Bronchial epithelial cell (primary cell): ENCODE results near the gene SREK1IP1. TPM values are rescaled to one million over a fixed set of nuclear protein-coding genes. Genes with fewer than 3 reads are reported as not detected.
"Not testable (repeated sequence)": the region's sequence is repeated elsewhere in the genome, so short reads cannot be mapped to it uniquely, and the experiment has no call there.

Experiments used
- DNase-seq: peaks from one replicate; pipeline ENCODE4 v3.0.0-alpha.2; 2010; ENCODE audit warnings: low read depth
- FAIRE-seq: peaks from 2 replicates; lab custom pipeline; 2011; peaks lifted over from hg19 to GRCh38; lab: Jason Lieb, UNC
- H3K27me3 ChIP-seq: 2 replicates; pipeline ENCODE4 v1.5.1; 2011; ENCODE audit warnings: low read length; ENCODE audit not compliant: control insufficient read depth, insufficient read depth
- H3K36me3 ChIP-seq: 2 replicates; pipeline ENCODE4 v1.5.1; 2011; ENCODE audit warnings: low read length; ENCODE audit not compliant: control insufficient read depth, insufficient read depth
- H3K4me3 ChIP-seq: 2 replicates; pipeline ENCODE4 v1.5.1; 2011; ENCODE audit warnings: mild to moderate bottlenecking, low read depth, low read length, control low read depth
- total RNA-seq: library from RNA; depleted of rRNA; stranded (reverse); fragments of >200 nt; gene quantifications from 2 replicates; pipeline ENCODE4 v1.2.1, GENCODE V29; 2014
- TF ChIP-seq, protein P1 (sequence below): IDR thresholded peaks from 2 replicates; pipeline ENCODE4 v1.5.1; 2011; ENCODE audit warnings: mild to moderate bottlenecking, moderate library complexity, low read length, control low read depth, inconsistent platforms; ENCODE audit not compliant: insufficient read depth, severe bottlenecking

The SREK1IP1 gene
- total RNA-seq, 1 donor from 2014 or later = 21.9 TPM

DNA sequence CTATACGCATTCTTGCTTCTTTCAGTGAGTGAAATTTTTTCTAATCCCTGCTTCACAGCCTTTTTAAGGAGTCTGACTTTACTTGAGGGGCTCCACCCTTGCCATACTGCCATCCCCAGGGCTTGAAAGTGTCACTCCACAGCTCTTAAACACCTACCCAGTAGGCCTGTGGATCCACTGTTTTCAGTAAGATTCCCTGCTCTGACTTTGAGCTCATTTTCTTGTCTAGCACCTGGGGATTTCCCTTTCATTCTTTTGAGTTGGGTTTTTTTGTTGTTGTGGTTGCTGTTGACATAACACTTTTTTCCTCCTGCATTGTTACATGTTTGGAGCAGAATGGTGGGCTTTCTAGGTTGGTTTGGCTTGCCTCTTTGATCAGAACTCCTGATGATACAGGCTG, 23.6 kb downstream of the SREK1IP1 start:
- Histone ChIP-seq H3K27me3 (no peaks in the 10 kb centered on the region), H3K36me3 (peaks cover 3% of the 10 kb centered on the region), H3K4me3 (no peak overlapping the region)
- FAIRE-seq = no peak
- TF ChIP-seq, protein P1, sequence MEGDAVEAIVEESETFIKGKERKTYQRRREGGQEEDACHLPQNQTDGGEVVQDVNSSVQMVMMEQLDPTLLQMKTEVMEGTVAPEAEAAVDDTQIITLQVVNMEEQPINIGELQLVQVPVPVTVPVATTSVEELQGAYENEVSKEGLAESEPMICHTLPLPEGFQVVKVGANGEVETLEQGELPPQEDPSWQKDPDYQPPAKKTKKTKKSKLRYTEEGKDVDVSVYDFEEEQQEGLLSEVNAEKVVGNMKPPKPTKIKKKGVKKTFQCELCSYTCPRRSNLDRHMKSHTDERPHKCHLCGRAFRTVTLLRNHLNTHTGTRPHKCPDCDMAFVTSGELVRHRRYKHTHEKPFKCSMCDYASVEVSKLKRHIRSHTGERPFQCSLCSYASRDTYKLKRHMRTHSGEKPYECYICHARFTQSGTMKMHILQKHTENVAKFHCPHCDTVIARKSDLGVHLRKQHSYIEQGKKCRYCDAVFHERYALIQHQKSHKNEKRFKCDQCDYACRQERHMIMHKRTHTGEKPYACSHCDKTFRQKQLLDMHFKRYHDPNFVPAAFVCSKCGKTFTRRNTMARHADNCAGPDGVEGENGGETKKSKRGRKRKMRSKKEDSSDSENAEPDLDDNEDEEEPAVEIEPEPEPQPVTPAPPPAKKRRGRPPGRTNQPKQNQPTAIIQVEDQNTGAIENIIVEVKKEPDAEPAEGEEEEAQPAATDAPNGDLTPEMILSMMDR = no peak
- no peak for DNase-seq

DNA sequence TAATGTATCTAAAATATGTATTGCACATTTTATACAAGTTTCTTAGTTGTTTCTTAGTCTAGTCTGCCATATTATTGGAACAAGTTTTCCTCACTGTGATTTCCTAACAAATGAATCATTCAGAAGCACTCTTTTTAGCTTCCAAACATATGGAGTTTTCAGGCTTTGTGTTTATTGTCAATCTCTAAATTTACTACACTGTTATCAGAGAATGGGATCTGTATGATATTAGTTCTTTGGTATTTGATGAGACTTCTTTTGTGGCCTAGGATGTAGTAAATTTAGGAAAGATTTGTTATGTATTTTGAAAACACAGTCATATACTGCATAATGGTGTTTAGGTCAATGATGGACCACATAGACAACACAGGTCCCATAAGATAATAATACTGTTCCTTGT, 25.7 kb downstream of the SREK1IP1 start:
- no peak for FAIRE-seq
- Histone ChIP-seq H3K36me3 (peaks cover 3% of the 10 kb centered on the region), H3K27me3 (no peaks in the 10 kb centered on the region), H3K4me3 (no peak overlapping the region)
- TF ChIP-seq, protein P1 = no peak
- DNase-seq = no peak

GRCh38 chr5:64742411-64742810, 26.1 kb downstream of the SREK1IP1 start:
- no peak for DNase-seq
- Histone ChIP-seq H3K36me3 (peaks cover 3% of the 10 kb centered on the region), H3K27me3 (no peaks in the 10 kb centered on the region), H3K4me3 (no peak overlapping the region)
- no peak for FAIRE-seq
- TF ChIP-seq, protein P1 = no peak

- Histone ChIP-seq H3K36me3 (peaks cover 2% of the 10 kb centered on the region), H3K27me3 (no peaks in the 10 kb centered on the region), H3K4me3 (no peak overlapping the region)
- FAIRE-seq (no peak), DNase-seq (no peak)
- TF ChIP-seq, protein P1 = no peak
Measured at GRCh38 chr5:64727150-64727549, 41.3 kb downstream of the SREK1IP1 start.

- H3K36me3 ChIP-seq = peaks cover 2% of the 10 kb centered on the region
- H3K4me3 ChIP-seq = no peak overlapping the region
- no peaks in the 10 kb centered on the region for H3K27me3 ChIP-seq
- no peak for DNase-seq
- TF ChIP-seq, protein P1 = no peak
- FAIRE-seq = no peak
Measured at GRCh38 chr5:64722588-64722987, 45.9 kb downstream of the SREK1IP1 start.

DNA sequence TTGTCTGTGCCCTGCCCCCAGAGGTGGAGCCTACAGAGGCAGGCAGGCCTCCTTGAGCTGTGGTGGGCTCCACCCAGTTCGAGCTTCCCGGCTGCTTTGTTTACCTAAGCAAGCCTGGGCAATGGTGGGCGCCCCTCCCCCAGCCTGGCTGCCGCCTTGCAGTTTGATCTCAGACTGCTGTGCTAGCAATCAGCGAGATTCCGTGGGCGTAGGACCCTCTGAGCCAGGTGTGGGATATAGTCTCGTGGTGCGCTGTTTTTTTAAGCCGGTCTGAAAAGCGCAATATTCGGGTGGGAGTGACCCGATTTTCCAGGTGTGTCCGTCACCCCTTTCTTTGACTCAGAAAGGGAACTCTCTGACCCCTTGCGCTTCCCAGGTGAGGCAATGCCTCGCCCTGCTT, 54.0 kb downstream of the SREK1IP1 start:
- H3K27me3 ChIP-seq, H3K36me3 ChIP-seq, H3K4me3 ChIP-seq, FAIRE-seq, DNase-seq: not testable (repeated sequence)
